ENCODE measurements around the gene RAB40C.

The RAB40C gene

DNA sequence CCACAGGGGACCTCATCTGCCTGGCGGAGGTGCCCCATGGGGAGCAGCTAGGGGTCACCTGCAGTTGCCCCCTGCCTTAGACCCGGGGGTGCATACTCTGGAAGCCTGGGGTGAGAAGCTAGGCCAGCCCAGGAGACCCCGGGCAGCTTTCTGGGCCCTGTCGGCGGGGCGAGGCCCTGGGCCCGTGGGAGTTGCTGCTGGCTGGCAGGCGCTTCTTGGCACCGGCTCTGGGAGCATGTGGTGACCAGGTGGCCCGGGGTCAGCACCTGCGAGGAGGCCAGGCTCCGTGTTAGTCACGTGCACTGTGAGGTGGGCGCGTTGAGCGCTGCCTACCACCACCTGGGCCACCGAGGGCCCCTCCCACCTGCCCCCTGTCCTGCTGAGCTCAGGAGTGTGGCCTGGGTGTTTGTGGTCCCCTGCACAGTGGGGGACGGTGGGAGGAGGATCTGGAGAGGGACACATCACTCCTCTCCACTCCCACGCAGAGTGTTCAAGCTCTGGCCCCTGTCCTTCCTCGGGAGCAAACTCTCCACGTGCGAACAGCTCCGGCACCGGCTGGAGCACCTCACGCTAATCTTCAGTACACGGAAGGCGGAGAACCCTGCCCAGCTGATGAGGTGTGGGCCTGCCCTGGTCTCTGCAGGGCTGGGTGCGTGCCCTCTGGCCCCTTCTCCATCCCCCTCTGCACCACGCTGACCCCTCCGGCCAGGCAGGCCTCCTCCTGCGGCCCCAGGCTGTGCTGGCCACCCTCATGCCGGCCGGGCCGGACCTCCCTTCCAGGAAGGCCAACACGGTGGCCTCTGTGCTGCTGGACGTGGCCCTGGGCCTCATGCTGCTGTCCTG is 14.3 kb upstream of the RAB40C start:
- DNase-seq, result no peak

DNA sequence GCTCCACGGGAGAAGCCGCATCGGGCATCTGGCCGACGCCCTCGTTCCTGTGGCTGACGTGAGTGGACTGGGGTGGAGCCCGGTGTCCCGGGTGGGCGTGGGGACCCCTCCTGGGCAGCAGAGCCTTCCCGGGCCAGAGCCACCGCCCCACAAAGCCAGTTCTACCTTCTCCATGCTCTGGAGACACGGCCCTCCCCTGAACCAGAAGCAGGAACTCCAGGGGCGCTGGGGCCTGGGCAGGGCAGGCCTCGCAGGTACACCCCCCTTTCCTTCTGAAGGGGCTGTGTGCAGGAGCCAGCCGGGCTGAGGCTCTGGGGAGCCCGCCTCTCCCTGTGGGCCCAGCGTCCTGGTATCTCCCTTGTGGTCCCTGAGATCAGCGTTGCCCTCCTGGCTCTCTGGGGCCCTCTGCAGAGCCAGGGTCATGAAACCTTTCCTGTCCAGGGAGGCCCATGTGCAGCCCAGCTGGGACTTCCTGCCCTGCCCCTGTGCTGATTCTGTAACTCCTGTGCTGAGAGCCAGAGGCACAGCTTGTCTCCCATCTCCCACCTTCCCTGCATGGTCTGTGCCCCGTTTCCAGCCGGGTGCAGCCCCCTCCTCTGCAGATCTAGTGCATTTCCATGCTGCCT is 13.6 kb upstream of the RAB40C start:
- DNase-seq, result no peak

DNA sequence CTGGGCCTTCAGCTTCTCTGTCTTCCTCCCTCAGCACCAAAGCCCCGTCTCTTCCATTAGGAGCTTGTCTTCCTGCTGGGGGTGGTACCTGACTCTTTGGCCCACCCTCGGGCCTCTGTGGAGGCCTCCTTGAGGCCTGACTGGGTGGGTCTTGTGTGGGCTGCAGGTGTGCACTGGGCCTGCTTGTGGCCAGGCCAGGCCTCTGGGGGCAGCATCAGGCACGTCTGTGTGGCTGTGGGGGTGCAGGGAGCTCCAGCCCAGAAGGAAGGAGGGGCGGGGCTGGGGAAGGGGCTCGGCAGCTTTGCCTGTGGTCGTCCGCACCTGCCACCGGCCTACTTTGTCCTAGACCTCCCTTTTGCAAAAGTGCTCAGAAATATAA is 13.1 kb upstream of the RAB40C start:
- no peak for DNase-seq

DNA sequence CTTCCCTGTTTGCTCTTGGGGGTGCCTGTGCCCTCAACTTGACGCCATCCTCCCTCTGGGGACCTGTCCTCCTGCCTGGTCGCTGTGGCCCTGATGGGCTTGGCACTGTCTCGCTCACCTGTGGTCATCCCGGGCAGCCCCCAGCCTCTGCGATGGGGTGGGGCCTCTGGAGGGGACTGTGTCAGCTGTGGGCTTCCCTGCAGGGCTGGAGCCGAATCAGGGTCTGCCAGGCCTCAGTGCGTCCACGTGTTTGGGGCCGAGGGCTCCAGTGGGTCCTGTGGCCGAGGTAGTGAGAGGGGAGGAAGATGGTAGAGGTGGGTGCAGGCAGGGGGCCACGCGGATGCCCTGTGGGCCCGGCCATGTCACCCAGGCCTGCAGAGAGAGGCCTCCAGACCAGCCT is 12.1 kb upstream of the RAB40C start:
- no peak for DNase-seq

DNA sequence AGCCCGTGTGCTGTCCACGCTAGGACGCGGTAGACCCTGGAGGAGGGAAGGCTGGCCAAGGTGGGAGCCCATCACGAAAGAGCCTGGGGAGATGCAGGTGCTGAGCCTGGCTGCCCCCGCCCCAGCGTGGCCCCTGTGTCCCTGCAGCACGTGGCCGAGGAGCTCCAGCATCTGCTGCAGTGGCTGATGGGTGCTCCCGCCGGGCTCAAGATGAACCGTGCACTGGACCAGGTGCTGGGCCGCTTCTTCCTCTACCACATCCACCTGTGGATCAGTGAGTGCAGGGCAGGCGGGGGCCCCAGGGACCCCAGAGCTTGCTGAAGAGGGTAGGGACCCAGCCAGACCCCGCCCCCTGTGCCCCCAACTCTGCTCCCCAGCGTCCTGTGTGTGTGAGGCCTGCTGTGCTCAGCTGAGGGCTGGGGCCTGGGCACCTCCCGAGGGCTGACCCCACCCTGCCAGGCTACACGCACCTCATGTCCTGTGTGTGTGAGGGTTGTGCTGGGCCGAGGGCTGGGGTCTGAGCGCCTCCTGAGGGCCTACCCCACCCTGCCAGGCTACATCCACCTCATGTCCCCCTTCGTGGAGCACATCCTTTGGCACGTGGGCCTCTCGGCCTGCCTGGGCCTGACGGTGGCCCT is 11.5 kb upstream of the RAB40C start:
- no peak for DNase-seq

DNA sequence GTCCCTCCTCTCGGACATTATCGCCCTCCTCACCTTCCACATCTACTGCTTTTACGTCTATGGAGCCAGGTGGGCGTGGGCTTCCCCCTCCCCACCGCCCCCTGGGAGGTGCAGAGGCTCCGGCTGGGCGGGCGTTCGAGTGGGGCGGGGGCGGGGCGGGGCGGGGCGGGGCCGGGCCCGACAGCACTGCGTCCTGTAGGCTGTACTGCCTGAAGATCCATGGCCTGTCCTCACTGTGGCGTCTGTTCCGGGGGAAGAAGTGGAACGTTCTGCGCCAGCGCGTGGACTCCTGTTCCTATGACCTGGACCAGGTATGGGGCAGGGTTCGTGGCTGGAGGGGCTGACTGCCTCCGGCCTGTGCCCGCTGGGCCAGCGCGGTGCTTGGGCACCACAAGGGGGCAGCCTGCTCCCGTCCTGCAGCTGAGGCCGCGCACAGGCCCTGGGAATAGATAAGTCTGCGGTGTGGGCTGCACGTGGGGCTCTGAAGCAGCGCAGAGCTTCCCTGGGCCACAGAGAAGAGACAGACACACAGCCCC is 10.9 kb upstream of the RAB40C start:
- DNase-seq, result peak; percentile 46

DNA sequence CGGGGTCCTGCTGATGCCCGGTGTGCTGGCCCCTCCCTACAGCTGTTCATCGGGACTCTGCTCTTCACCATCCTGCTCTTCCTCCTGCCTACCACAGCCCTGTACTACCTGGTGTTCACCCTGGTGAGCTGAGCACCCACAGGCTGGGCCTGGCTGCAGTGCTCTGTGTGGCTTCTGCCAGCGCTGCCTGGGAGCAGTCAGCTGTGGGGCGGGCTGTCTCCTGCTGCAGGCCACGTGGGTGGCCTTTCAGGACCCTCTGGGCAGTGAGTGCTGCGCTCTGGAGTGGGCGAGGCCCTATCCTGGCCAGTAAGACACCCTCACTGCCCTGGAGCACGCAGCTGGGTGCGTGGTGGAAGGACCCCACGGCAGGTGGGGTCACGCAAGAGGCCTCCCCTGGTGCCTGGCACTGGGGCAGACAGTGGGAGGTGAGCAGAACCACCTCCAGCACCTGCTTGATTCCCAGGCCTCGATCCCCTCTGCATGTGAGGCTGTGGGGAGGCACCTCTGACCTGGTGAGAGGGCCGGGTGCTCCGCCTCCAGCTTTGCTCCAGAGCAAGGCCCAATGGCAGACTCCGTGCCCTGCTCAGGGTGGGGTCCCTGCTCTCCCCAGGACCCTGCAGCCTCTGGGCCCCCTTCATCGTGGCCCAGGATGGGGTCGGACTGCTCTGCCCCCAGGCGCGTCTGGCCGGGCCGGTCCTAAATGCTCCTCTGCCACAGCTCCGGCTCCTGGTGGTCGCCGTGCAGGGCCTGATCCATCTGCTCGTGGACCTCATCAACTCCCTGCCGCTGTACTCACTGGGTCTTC is 9.5 kb upstream of the RAB40C start:
- no peak for DNase-seq

DNA sequence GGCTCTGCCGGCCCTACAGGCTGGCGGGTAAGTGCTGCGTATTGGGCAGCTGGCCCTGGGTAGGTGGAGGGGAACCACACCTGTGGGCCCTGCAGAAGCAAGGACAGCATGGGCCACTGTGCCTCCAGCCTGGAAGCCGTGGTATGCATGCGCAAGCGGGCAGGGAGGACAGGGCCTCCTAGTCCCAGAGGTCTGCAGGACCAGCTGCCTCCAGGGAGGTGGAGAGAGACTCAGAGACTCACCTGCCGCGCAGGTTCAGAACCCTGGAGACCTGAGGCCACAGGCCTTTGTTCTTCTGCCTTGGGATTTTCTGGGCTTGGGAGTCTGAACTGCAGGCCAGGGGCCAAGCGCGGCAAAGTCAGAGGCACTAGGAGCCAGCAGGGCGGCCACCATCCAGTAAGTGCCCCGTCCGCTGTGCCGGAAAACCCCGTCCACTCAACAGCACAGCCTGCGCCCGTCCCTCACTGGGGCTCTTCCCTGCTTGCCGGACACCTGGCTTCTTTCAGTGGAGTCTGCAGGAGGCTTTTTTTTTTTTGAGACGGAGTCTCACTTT is 8.8 kb upstream of the RAB40C start:
- no peak for DNase-seq

DNA sequence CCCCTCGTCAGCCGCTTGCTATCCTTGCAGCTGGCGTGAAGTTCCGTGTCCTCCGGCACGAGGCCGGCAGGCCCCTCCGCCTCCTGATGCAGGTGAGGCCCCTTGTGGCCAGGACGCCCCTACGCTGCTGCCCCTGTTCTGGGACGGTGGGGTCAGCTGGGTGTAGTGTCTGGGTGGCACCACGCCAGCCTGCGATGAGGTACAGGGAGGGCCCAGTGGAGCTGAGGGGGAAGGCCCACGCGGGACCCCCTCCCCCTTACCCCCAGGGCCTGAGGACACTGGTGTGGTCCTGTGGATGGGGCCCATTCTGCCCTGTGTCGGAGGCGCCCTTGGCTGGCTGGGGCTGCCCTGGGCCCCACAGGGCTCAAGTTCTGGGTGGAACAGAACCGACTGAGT is 7.7 kb upstream of the RAB40C start:
- no peak for DNase-seq

DNA sequence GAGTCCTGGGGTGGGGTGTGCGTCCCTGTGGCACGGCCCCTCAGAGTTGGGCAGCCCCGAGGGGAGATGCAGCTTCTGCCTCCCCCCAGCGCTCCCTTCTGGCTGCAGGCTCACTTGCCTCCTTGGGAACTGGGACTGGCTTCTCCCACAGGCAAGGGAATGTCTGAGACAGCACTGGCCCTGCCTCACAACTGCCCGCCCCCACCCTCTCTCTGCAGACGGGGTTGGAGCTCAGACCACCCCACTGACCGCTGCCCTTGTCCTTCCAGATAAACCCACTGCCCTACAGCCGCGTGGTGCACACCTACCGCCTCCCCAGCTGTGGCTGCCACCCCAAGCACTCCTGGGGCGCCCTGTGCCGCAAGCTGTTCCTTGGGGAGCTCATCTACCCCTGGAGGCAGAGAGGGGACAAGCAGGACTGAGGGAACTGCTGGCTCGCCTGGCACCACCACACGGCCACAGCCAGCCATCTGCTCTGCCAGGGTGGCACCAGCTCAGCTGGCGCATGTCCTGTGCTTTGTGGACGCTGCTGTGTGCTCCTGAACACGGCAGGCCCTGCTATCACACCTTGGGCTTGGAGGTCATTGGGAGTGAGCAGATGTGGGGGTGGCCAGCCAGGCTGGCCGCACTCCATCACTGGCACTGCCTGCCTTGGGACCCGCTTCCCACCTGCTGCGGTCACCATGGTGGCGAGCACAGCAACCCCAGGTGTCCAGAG is 7.1 kb upstream of the RAB40C start:
- DNase-seq, result no peak

DNA sequence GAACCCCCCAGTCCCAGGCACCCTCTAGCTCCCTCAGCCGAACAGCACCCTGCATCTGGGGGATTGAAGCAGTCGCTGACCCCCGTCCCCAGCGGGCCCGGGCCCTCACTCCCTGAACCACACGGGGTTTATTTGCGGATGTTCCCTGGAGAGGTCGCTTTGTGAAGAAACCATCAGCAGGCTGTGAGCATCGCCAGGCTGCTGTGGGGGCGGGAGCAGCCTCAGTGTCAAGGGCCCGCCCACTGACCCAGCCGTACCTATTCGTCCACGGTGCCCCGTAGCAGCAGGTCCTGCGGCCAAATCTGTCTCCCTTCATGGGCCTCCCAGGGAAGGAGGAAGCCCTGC is 6.4 kb upstream of the RAB40C start:
- DNase-seq, result no peak

DNA sequence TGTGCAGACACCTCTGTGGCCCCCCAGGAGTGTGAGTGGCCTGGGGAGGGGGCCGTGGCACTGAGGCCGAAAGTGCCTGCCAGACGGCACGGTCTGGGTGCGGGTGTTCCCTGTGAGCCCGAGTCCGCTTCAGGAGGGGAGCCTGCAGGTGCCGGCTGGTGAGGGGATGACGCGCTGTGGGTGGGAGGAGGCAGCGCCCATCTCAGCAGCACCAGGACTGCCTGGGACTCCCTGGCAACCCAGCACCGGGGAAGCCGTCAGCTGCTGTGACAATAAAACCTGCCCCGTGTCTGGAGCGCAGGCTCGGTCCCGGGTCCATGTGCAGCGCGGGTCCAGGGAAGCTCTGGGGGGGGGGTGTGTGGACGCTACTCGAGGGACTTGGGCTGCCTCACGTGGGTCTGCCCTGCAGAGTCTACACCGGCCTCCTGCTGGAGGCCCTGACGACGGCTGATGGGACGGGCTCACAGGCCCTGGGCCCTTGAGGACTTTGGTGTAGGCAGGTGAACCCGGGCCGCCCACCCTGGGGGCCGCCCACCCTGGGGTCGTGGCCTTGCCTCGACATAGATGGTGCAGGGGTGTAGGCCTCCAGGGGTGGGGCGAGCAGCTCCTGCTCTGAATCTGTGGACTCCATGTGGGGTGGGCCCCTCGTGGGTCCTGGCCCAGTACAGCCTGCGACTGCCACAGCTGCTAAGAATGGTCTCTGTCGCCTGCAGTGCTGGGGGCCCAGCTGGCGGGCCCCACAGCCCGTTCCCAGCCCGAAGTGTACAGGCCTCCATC is 5.9 kb upstream of the RAB40C start:
- DNase-seq, result no peak

DNA sequence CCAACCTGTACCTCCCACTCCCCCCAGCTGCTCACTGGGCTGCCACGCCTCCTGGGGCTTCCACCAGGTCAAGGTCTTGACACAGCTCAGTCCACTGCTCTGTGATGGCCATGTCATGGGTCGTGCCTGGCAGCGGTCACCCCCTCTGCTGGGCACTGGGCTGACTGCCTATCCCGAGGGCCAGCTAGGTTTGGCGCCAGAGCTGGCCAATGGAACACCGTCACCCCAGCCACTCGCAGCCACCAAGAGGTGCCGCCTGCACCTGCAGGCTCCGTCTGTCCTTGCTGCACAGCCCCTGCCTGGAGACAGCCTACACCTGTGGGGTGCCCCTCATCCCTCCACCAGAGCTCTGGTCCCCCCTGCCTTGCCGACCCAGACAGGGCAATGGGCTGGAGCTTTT is 4.5 kb upstream of the RAB40C start:
- DNase-seq, result no peak

DNA sequence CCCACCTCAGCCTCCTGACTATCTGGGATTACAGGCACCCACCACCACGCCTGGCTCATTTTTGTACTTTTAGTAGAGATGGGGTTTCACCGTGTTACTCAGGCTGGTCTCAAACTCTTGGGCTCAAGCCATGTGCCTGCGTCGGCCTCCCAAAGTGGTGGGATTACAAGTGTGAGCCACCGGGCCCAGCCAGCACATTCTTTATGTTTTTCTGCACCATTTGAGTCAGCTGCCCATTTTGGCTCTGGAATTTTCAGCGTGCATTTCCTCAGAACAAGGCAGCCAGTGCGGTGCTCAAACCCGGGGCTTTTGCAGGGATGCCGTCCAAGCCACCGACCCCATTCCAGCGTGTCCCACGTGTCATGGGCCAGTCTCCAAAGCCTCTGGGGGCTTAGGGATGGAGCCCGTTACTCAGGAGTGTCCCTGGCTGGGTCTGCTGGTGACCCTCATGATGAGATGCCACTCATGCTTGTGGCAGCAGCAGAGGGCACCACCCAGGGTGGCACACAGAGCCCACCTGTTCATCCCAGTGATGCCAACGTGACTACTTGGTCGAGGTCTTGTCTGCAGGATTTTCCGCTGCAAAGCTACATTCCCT is 3.7 kb upstream of the RAB40C start:
- no peak for DNase-seq

DNA sequence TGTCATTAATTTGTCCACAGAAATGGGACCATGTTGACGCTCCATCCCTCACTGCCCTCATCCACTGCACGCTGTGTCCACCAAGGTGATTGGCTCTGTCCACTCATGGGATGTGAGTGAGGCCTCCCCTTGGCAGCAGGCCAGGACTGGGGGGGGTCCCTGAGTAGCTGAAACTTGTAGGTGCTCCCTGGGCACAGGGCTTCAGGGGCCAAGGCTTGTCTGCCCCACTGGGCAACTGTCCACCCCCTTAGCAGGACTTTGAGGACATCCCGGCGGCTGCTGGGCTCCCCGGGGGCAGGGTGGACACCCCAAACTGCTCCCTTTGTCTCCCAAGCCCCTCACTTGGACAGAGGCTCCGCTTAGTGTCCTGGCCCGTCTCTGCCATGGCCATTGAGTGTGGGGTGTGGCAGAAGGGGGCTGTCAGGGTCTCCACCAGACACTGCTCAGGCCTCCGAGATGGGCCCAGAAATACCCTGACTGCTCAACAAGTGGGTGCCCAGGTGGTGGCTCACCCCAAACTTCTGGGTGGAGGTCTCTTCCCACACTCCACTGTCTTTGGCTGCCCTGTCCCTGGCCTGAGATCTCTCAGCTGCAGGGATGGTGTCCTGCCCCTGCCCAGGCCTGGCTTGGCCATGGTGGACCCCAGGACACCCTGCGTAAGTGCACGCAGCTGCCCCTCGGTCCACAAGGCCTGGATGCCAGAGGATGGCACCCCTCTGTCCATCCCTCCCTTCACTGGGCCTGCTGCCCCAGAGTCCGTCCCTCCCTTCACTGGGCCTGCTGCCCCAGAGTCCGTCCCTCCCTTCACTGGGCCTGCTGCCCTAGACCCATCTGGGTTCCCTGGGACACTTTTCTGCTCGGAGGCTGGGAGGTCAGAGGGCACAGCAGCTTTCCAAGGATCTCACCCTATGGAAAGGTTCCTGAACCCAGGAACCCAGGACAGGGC is 2.9 kb upstream of the RAB40C start:
- DNase-seq, result no peak

DNA sequence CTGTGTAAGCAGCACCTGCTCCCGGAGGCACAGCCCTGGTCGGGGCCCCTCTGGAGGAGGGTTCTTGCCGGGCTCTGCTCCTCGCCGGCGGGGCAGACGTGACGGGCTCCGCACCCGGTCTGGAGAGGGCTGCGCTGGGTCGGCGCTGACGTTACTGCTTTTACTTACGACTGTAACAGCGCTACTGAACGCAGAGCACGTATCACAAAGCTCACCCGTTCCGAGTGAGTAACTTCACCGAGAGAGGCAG is 1.3 kb upstream of the RAB40C start:
- DNase-seq, result peak; percentile 52

DNA sequence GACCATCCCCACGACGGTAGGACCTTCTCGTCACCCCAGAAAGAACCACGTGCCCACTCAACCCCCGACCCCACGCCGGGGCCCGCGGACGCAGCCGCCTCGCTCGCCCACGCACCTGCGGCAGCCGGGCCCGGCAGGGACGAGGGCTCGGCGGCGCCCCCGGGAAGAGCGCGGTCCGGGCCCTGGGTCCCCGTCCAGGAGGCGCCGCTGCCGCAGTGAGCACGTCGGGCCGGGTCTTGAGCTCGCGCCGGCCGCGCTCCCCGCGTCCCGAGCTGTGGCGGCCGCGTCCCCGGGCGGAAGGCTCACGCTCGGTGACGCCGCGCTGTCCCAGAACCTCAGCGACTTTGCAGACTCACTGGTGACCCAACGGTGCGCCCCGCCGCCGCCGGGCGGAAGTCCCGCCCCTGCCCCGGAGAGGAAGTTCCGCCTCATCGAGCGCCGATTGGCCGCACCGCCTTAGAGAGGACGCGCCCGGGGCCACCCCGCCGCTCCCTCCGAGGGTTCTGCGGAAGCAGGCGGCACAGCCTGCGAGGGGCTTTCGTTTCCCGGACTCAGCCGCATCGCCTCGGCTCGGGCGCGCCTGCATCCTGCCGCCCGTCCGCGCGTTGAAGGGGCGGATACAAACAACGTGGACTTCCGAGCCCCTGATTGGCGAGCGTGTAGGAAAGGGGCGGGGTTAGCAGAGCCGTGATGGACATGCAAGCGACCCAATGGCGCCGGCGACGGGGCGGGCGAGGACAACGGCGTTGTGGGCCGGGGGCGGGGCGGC is 793 bp upstream of the RAB40C start:
- DNase-seq, result peak; percentile 99

DNA sequence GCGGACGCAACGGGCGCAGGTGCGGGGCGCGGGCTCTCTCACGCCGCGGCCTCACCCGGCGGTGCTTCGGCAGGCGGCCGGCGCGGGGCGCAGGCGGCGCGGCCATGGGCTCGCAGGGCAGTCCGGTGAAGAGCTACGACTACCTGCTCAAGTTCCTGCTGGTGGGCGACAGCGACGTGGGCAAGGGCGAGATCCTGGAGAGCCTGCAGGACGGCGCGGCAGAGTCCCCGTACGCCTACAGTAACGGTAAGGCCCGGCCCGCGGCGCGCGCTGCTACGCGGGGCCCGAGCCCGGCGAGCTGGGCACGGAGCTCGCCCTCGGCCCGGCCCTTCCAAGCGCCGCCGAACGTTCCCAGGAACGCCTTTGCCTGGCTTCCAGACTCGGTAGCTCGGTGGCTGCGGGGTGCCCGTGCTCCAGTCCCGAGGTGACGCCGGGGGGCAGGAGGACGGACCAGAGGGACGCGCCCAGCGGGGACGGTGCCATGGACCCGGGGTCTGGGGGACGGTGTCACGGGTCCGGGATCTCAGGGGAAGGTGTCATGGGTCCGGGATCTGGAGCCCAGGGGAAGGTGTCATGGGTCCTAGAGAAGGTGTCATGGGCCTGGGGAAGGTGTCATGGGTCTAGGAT is 435 bp downstream of the RAB40C start:
- no peak for DNase-seq

DNA sequence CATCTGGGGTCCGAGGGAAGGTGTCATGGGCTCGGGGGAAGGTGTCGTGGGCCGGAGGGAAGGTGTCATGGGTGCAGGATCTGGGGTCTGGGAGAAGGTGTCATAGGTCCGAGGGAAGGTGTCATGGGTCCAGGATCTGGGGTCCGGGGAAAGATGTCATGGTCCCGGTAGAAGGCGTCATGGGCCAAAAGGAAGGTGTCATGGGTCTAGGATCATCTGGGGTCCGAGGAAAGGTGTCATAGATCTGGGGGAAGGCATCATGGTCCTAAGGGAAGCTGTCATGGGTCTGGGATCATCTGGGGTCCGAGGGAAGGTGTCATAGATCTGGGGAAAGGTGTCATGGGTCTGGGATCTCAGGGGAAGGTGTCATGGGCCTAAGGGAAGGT is 942 bp downstream of the RAB40C start:
- DNase-seq, result no peak

All from T-helper 9 cell (primary cell).